Panc1 (cell line): ENCODE measurements around the gene PYDC1. TPM values are rescaled to one million over a fixed set of nuclear protein-coding genes. Genes with fewer than 3 reads are reported as not detected.
A peak's percentile ranks its signal among the peaks of the same experiment; 100 is the strongest.

Source experiments
- ATAC-seq: fragments of 200-7000 bp; cut with Tn5 transposase; 2 replicates; pipeline ENCODE4 v1.9.1; 2020; ENCODE audit warnings: mild to moderate bottlenecking, moderate library complexity
- BruUV-seq: library from RNA; stranded (reverse); fragments of 400-500 nt; replicated peaks from 2 replicates; lab custom pipeline; 2021; lab: Mats Ljungman, UMichigan
- CTCF ChIA-PET: fragments of 300-600 bp; sonication (Branson Sonifier 250); formaldehyde crosslinking; loops from one replicate; lab custom pipeline; 2022; ENCODE audit warnings: antibody characterized with exemption; lab: Charles Lee
- POLR2A ChIA-PET: fragments of 300-600 bp; sonication (Branson Sonifier 250); formaldehyde crosslinking; loops from one replicate; lab custom pipeline; 2022; ENCODE audit warnings: antibody characterized with exemption; lab: Charles Lee
- DNase-seq: peaks from one replicate; pipeline ENCODE4 v3.0.0-alpha.2; 2010; ENCODE audit warnings: low read depth, low spot score
- H3K27ac ChIP-seq: 2 replicates; pipeline ENCODE4 v1.5.1; 2011; ENCODE audit warnings: mild to moderate bottlenecking, low read length, inconsistent platforms
- H3K27me3 ChIP-seq: fragments of 200-500 bp; sonication (Bioruptor generic); 2 replicates; pipeline ENCODE4 v1.6.0; 2014; ENCODE audit warnings: low read length, inconsistent platforms; ENCODE audit not compliant: control insufficient read depth, insufficient read depth
- H3K36me3 ChIP-seq: fragments of 200-500 bp; sonication (Bioruptor generic); 2 replicates; pipeline ENCODE4 v1.5.1; 2014; ENCODE audit warnings: inconsistent platforms, mild to moderate bottlenecking, low read length, moderate library complexity; ENCODE audit not compliant: control insufficient read depth, insufficient read depth
- H3K4me1 ChIP-seq: 2 replicates; pipeline ENCODE4 v1.5.1; 2011; ENCODE audit warnings: inconsistent platforms, mild to moderate bottlenecking, low read length, moderate library complexity; ENCODE audit not compliant: control insufficient read depth, insufficient read depth
- H3K4me3 ChIP-seq, 2 experiments: 2 replicates each; pipeline ENCODE4 v1.5.1; 2011 to 2012; ENCODE audit warnings: low read depth in 2 of 2, low read length in 2 of 2, mild to moderate bottlenecking in 2 of 2, inconsistent platforms in 1 of 2, moderate library complexity in 1 of 2
- H3K9me3 ChIP-seq: fragments of 200-500 bp; sonication (Bioruptor generic); 2 replicates; pipeline ENCODE4 v1.5.1; 2014; ENCODE audit warnings: low read depth, mild to moderate bottlenecking, inconsistent platforms, low read length, moderate library complexity; ENCODE audit not compliant: control insufficient read depth, insufficient read depth
- POLR2AphosphoS5 ChIP-seq: IDR thresholded peaks from 2 replicates; pipeline ENCODE4 v1.6.1; 2012; ENCODE audit warnings: mild to moderate bottlenecking, low read depth, low read length, moderate library complexity
- SIN3A ChIP-seq: IDR thresholded peaks from 2 replicates; pipeline ENCODE4 v1.6.1; 2012; ENCODE audit warnings: low read depth, mild to moderate bottlenecking, low read length, moderate library complexity, borderline replicate concordance; ENCODE audit not compliant: insufficient read depth
- in situ Hi-C: cut with HindIII; loops from 2 replicates; pipeline ENCODE4 v1.10.0; 2016; ENCODE audit warnings: low sequenced_read_pairs, low pct_unique_long_range_greater_than_20kb
- intact Hi-C: fragments of 100-400 bp; cut with micrococcal nuclease; formaldehyde crosslinking; loops from one replicate; pipeline ENCODE4 v1.10.0; 2022; ENCODE audit not compliant: unreplicated experiment
- total RNA-seq: library from RNA; stranded (reverse); gene quantifications from one replicate; pipeline ENCODE4 v1.2.1, GENCODE V29; 2021; ENCODE audit not compliant: unreplicated experiment
- TF ChIP-seq, protein P1 (sequence below): fragments of 450-650 bp; IDR thresholded peaks from 2 replicates; pipeline ENCODE4 v1.5.1; 2017; ENCODE audit warnings: mild to moderate bottlenecking
- TF ChIP-seq, protein P2 (sequence below), 2 experiments: IDR thresholded peaks; 2 replicates each; pipeline ENCODE4 v1.6.1; 2011 to 2012; ENCODE audit warnings: low read depth in 2 of 2, control low read depth in 1 of 2, low read length in 1 of 2, mild to moderate bottlenecking in 1 of 2, moderate library complexity in 1 of 2; ENCODE audit not compliant: insufficient read depth in 1 of 2

Gene PYDC1
- total RNA-seq, 1 experiment from 2014 or later: not detected

DNA sequence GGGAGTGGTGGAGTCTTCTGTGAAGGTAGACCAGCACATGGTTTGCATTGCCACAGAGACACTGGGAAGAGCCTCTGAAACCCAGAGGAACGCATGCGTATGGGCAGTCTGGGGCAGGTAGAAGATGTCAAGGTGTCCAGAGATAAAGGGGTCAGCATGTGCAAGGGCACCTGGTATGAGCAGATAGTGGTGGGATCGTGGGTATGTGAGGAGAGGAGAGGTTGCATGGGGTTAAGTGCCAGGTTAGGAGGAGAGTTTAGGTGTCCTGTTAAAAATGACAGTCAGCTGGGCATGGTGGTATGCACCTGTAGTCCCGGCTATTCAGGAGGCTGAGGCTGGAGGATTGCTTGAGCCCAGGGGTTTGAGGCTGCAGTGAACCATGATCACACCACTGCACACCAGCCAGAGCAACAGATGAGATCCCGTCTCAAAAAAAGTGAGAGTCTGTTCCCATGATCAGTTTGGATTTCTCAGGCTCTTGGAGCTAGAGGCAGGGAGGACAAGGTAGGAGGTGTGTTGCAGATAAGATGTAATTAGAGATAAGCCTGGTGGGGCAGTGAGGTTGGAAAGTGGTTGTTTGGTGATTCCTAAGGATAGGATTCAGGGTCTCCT is 17.4 kb downstream of the PYDC1 start:
- in situ Hi-C loops (no loop called here), intact Hi-C loops (loop anchor here (2.0 to 10.0 kb wide), 4 partner anchors 65 to 243 kb away; partner anchors contain the start of gene ZNF843)
- Histone ChIP-seq H3K4me3 (no peak overlapping the region), H3K27me3 (no peaks in the 10 kb centered on the region), H3K9me3 (no peaks in the 10 kb centered on the region), H3K27ac (no peak overlapping the region), H3K36me3 (peaks cover 10% of the 10 kb centered on the region; the same call in 1 of the 2 replicates), H3K4me1 (peaks cover 22% of the 10 kb centered on the region)
- BruUV-seq: no TSS peak
- ChIA-PET POLR2A (interaction anchor here (0.5 to 0.6 kb wide), 2 partner anchors 16 to 42 kb away, joined by 3 to 15 read pairs; no protein-coding TSS in a partner anchor), CTCF (interaction anchor here (0.6 kb wide), 1 partner anchor 236 kb away, joined by 4 read pairs; no protein-coding TSS in a partner anchor)
- 0 out of 2 replicates have a peak, but pooled peaks have one; percentile 42 for TF ChIP-seq SIN3A
- TF ChIP-seq, protein P1, sequence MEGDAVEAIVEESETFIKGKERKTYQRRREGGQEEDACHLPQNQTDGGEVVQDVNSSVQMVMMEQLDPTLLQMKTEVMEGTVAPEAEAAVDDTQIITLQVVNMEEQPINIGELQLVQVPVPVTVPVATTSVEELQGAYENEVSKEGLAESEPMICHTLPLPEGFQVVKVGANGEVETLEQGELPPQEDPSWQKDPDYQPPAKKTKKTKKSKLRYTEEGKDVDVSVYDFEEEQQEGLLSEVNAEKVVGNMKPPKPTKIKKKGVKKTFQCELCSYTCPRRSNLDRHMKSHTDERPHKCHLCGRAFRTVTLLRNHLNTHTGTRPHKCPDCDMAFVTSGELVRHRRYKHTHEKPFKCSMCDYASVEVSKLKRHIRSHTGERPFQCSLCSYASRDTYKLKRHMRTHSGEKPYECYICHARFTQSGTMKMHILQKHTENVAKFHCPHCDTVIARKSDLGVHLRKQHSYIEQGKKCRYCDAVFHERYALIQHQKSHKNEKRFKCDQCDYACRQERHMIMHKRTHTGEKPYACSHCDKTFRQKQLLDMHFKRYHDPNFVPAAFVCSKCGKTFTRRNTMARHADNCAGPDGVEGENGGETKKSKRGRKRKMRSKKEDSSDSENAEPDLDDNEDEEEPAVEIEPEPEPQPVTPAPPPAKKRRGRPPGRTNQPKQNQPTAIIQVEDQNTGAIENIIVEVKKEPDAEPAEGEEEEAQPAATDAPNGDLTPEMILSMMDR: no peak
- DNase-seq: no peak
- ATAC-seq: no peak

DNA sequence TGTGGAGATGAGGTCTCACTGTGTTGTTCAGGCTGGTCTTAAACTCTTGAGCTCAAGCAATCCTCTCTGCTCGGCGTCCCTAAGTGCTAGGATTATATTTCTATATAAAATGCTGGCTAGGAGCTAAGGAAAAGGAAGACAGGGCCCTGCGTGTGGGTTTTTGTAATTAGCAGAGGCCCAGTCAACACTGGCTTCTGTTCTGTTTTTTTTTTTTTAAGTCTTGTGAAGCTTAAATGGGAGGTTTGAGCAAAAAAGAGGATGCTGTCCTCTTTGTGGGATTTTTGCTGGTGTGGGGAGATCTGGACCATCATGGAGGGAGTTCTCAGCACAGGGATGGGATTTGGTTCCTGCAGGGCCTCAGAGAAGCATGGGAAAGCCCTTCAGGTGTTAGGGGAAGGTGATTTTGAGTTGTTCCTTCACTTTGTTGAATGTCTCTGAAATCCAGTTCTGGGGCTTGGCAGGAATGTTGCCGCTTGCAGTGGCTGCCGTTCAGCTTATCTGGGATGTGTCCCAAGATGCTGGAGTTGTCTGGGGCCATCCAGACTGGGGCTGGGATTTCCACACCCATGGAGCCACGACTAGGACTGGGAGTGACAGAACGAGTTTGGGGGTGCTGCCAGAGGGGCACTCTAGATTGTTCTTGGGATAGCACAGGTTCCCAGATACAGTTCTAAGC is 18.6 kb downstream of the PYDC1 start:
- H3K9me3 ChIP-seq: no peaks in the 10 kb centered on the region
- in situ Hi-C loops (no loop called here), intact Hi-C loops (no loop called here)
- ChIA-PET CTCF (no interaction called here), POLR2A (interaction anchor here (1.0 kb wide), 1 partner anchor 15 kb away, joined by 3 read pairs; no protein-coding TSS in a partner anchor)
- peaks cover 17% of the 10 kb centered on the region for H3K4me1 ChIP-seq
- TF ChIP-seq, protein P2, sequence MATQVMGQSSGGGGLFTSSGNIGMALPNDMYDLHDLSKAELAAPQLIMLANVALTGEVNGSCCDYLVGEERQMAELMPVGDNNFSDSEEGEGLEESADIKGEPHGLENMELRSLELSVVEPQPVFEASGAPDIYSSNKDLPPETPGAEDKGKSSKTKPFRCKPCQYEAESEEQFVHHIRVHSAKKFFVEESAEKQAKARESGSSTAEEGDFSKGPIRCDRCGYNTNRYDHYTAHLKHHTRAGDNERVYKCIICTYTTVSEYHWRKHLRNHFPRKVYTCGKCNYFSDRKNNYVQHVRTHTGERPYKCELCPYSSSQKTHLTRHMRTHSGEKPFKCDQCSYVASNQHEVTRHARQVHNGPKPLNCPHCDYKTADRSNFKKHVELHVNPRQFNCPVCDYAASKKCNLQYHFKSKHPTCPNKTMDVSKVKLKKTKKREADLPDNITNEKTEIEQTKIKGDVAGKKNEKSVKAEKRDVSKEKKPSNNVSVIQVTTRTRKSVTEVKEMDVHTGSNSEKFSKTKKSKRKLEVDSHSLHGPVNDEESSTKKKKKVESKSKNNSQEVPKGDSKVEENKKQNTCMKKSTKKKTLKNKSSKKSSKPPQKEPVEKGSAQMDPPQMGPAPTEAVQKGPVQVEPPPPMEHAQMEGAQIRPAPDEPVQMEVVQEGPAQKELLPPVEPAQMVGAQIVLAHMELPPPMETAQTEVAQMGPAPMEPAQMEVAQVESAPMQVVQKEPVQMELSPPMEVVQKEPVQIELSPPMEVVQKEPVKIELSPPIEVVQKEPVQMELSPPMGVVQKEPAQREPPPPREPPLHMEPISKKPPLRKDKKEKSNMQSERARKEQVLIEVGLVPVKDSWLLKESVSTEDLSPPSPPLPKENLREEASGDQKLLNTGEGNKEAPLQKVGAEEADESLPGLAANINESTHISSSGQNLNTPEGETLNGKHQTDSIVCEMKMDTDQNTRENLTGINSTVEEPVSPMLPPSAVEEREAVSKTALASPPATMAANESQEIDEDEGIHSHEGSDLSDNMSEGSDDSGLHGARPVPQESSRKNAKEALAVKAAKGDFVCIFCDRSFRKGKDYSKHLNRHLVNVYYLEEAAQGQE (IDR thresholded peaks at IDR 0.05; ENCODE audit: insufficient read depth in 1 of 2, low read depth in 2 of 2, low read length in 1 of 2): no peak
- TF ChIP-seq POLR2AphosphoS5: 0 out of 2 replicates have a peak, but pooled peaks have one; percentile 41
- H3K27ac ChIP-seq: no peak overlapping the region
- H3K36me3 ChIP-seq: peaks cover 12% of the 10 kb centered on the region
- no peaks in the 10 kb centered on the region for H3K27me3 ChIP-seq
- H3K4me3 ChIP-seq: no peak overlapping the region
- no TSS peak for BruUV-seq
- DNase-seq (no peak), ATAC-seq (no peak)
